Kidney (tissue), 14 donors: ENCODE measurements around the gene PNMA8C. TPM values are rescaled to one million over a fixed set of nuclear protein-coding genes. Genes with fewer than 3 reads are reported as not detected.

ENCODE experiments used
- DNase-seq, 5 donors: peaks; one replicate each; pipeline ENCODE4 v3.0.0-alpha.2; 2013 to 2020
- FAIRE-seq: peaks from 2 replicates; lab custom pipeline; 2012; peaks lifted over from hg19 to GRCh38; lab: Jason Lieb, UNC
- H3K27ac ChIP-seq, 2 donors: one replicate each; pipeline ENCODE4 v1.7.0; 2013; ENCODE audit warnings: low read depth in 2 of 2, low read length in 2 of 2, inconsistent platforms in 1 of 2
- H3K27me3 ChIP-seq: one replicate; pipeline ENCODE4 v1.7.1; 2013; ENCODE audit warnings: low read length, inconsistent platforms; ENCODE audit not compliant: control insufficient read depth, insufficient read depth
- H3K36me3 ChIP-seq, 3 donors: one replicate each; pipeline versions ENCODE4 v1.7.0 to v1.7.1; 2013; ENCODE audit warnings: low read length in 3 of 3, control low read depth in 1 of 3, inconsistent platforms in 1 of 3; ENCODE audit not compliant: insufficient read depth in 3 of 3, control insufficient read depth in 2 of 3
- H3K4me1 ChIP-seq, 3 donors: one replicate each; pipeline versions ENCODE4 v1.7.0 to v1.7.1; 2013; ENCODE audit warnings: low read length in 3 of 3, inconsistent platforms in 1 of 3, low read depth in 1 of 3; ENCODE audit not compliant: control insufficient read depth in 2 of 3, insufficient read depth in 2 of 3
- H3K4me3 ChIP-seq, 3 donors: one replicate each; pipeline versions ENCODE4 v1.7.0 to v1.8.1; 2013; ENCODE audit warnings: low read length in 3 of 3, control low read depth in 1 of 3, inconsistent platforms in 1 of 3
- H3K9ac ChIP-seq, 3 donors: one replicate each; pipeline versions ENCODE4 v1.7.0 to v1.7.1; 2013; ENCODE audit warnings: low read length in 3 of 3, control low read depth in 1 of 3, inconsistent platforms in 1 of 3
- H3K9me3 ChIP-seq, 3 donors: one replicate each; pipeline versions ENCODE4 v1.7.0 to v1.7.1; 2013; ENCODE audit warnings: low read length in 3 of 3, control low read depth in 1 of 3, inconsistent platforms in 1 of 3; ENCODE audit not compliant: control insufficient read depth in 2 of 3, insufficient read depth in 1 of 3
- CTCF ChIP-seq: IDR thresholded peaks from 3 replicates; pipeline ENCODE4 v1.5.1; 2012; ENCODE audit warnings: mild to moderate bottlenecking, moderate library complexity, borderline replicate concordance; ENCODE audit not compliant: insufficient read depth; ENCODE audit errors: extremely low read depth
- intact Hi-C: fragments of 100-400 bp; cut with DNase I; formaldehyde crosslinking; loops from one replicate; pipeline ENCODE4 v1.11.1; 2022
- polyA plus RNA-seq: library from polyadenylated mRNA; stranded (reverse); fragments of 350-450 nt; fragmentation: Illumina TruSeq; extraction: RNeasy Lipid Tissue Mini Kit (QIAGEN cat#74804); gene quantifications from one replicate; pipeline ENCODE4 v1.2.3, GENCODE V29; 2014; ENCODE audit warnings: low read depth, low replicate concordance; ENCODE audit not compliant: insufficient read depth
- total RNA-seq: library from RNA; stranded (reverse); fragmentation: NEBNext Ultra II Directional; extraction: Animal tissue kit (Norgen Biotek cat#: 25700); gene quantifications from one replicate; pipeline ENCODE4 v1.2.1, GENCODE V29; 2021
- donor health status: control.
- donor health status: control.
- donor health status: control.
- donor health status: control.
- donor health status: control.
- donor health status: DM: yes; HTN: yes; CAD: no.
- donor health status: Normal renal cell carcinoma (clear cell type).

The PNMA8C gene
- total and polyA plus RNA-seq, 2 donors from 2014 or later, result 0.09 TPM

GRCh38 chr19:46449228-46449627, 20.5 kb upstream of the PNMA8C start:
- no peak for TF ChIP-seq CTCF
- no peak overlapping the region for H3K9ac ChIP-seq
- intact Hi-C loops, result no loop called here
- FAIRE-seq (no peak), DNase-seq (no peak)
- no peaks in the 10 kb centered on the region for H3K4me1 ChIP-seq
- H3K9me3 ChIP-seq, result no peaks in the 10 kb centered on the region
- H3K27me3 ChIP-seq, result no peaks in the 10 kb centered on the region
- H3K27ac ChIP-seq, result no peak overlapping the region
- no peaks in the 10 kb centered on the region for H3K36me3 ChIP-seq
- H3K4me3 ChIP-seq, result no peak overlapping the region

GRCh38 chr19:46448601-46449000, 19.9 kb upstream of the PNMA8C start:
- no peak for FAIRE-seq
- Histone ChIP-seq H3K9ac (no peak overlapping the region), H3K9me3 (no peaks in the 10 kb centered on the region), H3K27ac (no peak overlapping the region), H3K36me3 (no peaks in the 10 kb centered on the region), H3K27me3 (no peaks in the 10 kb centered on the region), H3K4me1 (no peaks in the 10 kb centered on the region), H3K4me3 (no peak overlapping the region)
- intact Hi-C loops, result no loop called here
- no peak for DNase-seq
- TF ChIP-seq CTCF, result no peak

- FAIRE-seq, result no peak
- H3K4me1 ChIP-seq, result no peaks in the 10 kb centered on the region
- DNase-seq, result no peak
- H3K9me3 ChIP-seq, result no peaks in the 10 kb centered on the region
- H3K27ac ChIP-seq, result no peak overlapping the region
- no peaks in the 10 kb centered on the region for H3K36me3 ChIP-seq
- no peak overlapping the region for H3K4me3 ChIP-seq
- no peaks in the 10 kb centered on the region for H3K27me3 ChIP-seq
- H3K9ac ChIP-seq, result no peak overlapping the region
- intact Hi-C loops, result no loop called here
- TF ChIP-seq CTCF, result no peak
These were observed 19.1 kb upstream of the PNMA8C start for GRCh38 chr19:46447824-46448223.

GRCh38 chr19:46447006-46447405, 18.3 kb upstream of the PNMA8C start:
- no peak for FAIRE-seq
- Histone ChIP-seq H3K9me3 (no peaks in the 10 kb centered on the region), H3K27ac (no peak overlapping the region), H3K27me3 (no peaks in the 10 kb centered on the region), H3K4me3 (no peak overlapping the region), H3K36me3 (no peaks in the 10 kb centered on the region), H3K9ac (no peak overlapping the region), H3K4me1 (no peaks in the 10 kb centered on the region)
- no peak for TF ChIP-seq CTCF
- intact Hi-C loops, result no loop called here
- DNase-seq, result no peak
